SK-N-SH (cell line): ENCODE data around the gene TBRG1.

ENCODE experiments used
- CHD2 ChIP-seq: fragments of 150-350 bp; IDR thresholded peaks from 2 replicates; pipeline ENCODE4 v1.6.1; 2018; ENCODE audit warnings: low read length; ENCODE audit not compliant: partially characterized antibody
- CTCF ChIP-seq: fragments of 200-600 bp; sonication (generic); IDR thresholded peaks from 2 replicates; pipeline ENCODE4 v1.6.1; 2017; ENCODE audit warnings: antibody characterized with exemption, mild to moderate bottlenecking, moderate library complexity
- EP300 ChIP-seq, 2 experiments: IDR thresholded peaks; 2 replicates each; pipeline versions ENCODE4 v1.4.0 to v1.6.1; 2012; ENCODE audit warnings: borderline replicate concordance in 1 of 2, low read depth in 1 of 2, low read length in 1 of 2
- JUND ChIP-seq: IDR thresholded peaks from 2 replicates; pipeline ENCODE4 v1.4.0; 2012
- RFX5 ChIP-seq: IDR thresholded peaks from 2 replicates; pipeline ENCODE4 v1.6.1; 2012; ENCODE audit warnings: mild to moderate bottlenecking, improper control_type of control experiment, low read length
- SIN3A ChIP-seq: IDR thresholded peaks from 2 replicates; pipeline ENCODE4 v1.6.1; 2012; ENCODE audit warnings: low read depth, mild to moderate bottlenecking, low read length, moderate library complexity, borderline replicate concordance
- TEAD4 ChIP-seq: IDR thresholded peaks from 2 replicates; pipeline ENCODE4 v1.4.0; 2012; ENCODE audit warnings: mild to moderate bottlenecking, borderline replicate concordance; ENCODE audit not compliant: insufficient read depth
- TF ChIP-seq, protein P1 (sequence below): fragments of 150-350 bp; IDR thresholded peaks from 2 replicates; pipeline ENCODE4 v1.6.1; 2017; ENCODE audit warnings: antibody characterized with exemption, low read length, low read depth, borderline replicate concordance

DNA sequence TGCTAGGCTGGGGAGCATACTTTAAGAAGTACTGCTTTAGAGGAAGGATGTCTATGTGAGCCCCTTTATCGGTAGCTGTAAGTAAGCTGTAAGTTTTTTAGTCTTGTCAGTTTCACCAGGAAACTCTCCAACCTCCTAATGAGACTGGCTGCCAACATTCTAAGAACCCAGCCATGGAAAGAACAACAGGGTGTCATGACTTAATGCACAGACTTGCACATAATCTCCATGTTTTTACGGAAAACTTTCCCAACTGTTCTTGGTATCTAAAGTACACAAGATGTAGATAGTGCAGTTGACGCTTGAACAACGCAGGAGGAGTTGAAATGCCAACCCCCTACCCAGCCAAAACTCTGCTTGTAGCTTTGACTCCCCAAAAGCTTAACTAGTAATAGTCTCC, 43.9 kb upstream of the TBRG1 start:
- TF ChIP-seq CTCF (no peak), CHD2 (no peak), EP300 (IDR thresholded peaks at IDR 0.05; ENCODE audit: borderline replicate concordance in 1 of 2, low read depth in 1 of 2, low read length in 1 of 2) (no peak), TEAD4 (no peak), SIN3A (no peak), RFX5 (no peak), JUND (no peak)
- TF ChIP-seq, protein P1, sequence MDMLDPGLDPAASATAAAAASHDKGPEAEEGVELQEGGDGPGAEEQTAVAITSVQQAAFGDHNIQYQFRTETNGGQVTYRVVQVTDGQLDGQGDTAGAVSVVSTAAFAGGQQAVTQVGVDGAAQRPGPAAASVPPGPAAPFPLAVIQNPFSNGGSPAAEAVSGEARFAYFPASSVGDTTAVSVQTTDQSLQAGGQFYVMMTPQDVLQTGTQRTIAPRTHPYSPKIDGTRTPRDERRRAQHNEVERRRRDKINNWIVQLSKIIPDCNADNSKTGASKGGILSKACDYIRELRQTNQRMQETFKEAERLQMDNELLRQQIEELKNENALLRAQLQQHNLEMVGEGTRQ: no peak
